SK-N-SH treated with all-trans-retinoic acid at 6 μM for 48 hours (cell line): ENCODE data around the gene CCP110.

Experiments
- ATAC-seq: fragments of 200-7000 bp; cut with Tn5 transposase; 3 replicates; pipeline ENCODE4 v1.9.1; 2020; ENCODE audit warnings: mild to moderate bottlenecking, moderate library complexity
- ARNTL ChIP-seq: fragments of 450-650 bp; formaldehyde crosslinking; IDR thresholded peaks from 2 replicates; pipeline ENCODE4 v1.5.0; 2020; ENCODE audit warnings: low read depth, mild to moderate bottlenecking, moderate library complexity, borderline replicate concordance
- BACH2 ChIP-seq: fragments of 250-450 bp; sonication (Bioruptor Pico); IDR thresholded peaks from 2 replicates; pipeline ENCODE4 v1.9.0; 2021; ENCODE audit warnings: mild to moderate bottlenecking, borderline replicate concordance
- CREB5 ChIP-seq: fragments of 250-450 bp; sonication (Bioruptor Pico); IDR thresholded peaks from 2 replicates; pipeline ENCODE4 v1.5.1; 2020; ENCODE audit warnings: low read depth, mild to moderate bottlenecking, moderate library complexity
- CSDC2 ChIP-seq: fragments of 250-450 bp; sonication (Bioruptor Pico); IDR thresholded peaks from 2 replicates; pipeline ENCODE4 v1.5.0; 2020; ENCODE audit warnings: mild to moderate bottlenecking, moderate library complexity
- CSRNP3 ChIP-seq: fragments of 250-450 bp; sonication (Bioruptor Pico); IDR thresholded peaks from 2 replicates; pipeline ENCODE4 v1.5.1; 2021; ENCODE audit warnings: mild to moderate bottlenecking, moderate library complexity
- GLIS3 ChIP-seq: fragments of 250-450 bp; sonication (Bioruptor Pico); IDR thresholded peaks from 2 replicates; pipeline ENCODE4 v1.5.0; 2020; ENCODE audit warnings: mild to moderate bottlenecking, moderate library complexity
- OSR1 ChIP-seq: fragments of 250-450 bp; sonication (Bioruptor Pico); IDR thresholded peaks from 2 replicates; pipeline ENCODE4 v1.8.0; 2022; ENCODE audit warnings: moderate library complexity, mild to moderate bottlenecking, inconsistent platforms
- PATZ1 ChIP-seq: fragments of 250-450 bp; sonication (Bioruptor Pico); IDR thresholded peaks from 2 replicates; pipeline ENCODE4 v1.8.0; 2020; ENCODE audit warnings: mild to moderate bottlenecking, moderate library complexity, borderline replicate concordance
- POU6F1 ChIP-seq: fragments of 250-450 bp; sonication (Bioruptor Pico); IDR thresholded peaks from 2 replicates; pipeline ENCODE4 v1.8.0; 2021; ENCODE audit warnings: low read depth, mild to moderate bottlenecking, moderate library complexity, borderline replicate concordance
- RARB ChIP-seq: fragments of 250-450 bp; sonication (Bioruptor Pico); IDR thresholded peaks from 2 replicates; pipeline ENCODE4 v1.8.0; 2021; ENCODE audit warnings: mild to moderate bottlenecking, moderate library complexity
- SNAI2 ChIP-seq: fragments of 250-450 bp; sonication (Bioruptor Pico); IDR thresholded peaks from 2 replicates; pipeline ENCODE4 v1.5.0; 2020; ENCODE audit warnings: mild to moderate bottlenecking, moderate library complexity
- TCF4 ChIP-seq: fragments of 250-450 bp; sonication (Bioruptor Pico); IDR thresholded peaks from 2 replicates; pipeline ENCODE4 v1.8.0; 2021; ENCODE audit warnings: mild to moderate bottlenecking, moderate library complexity, borderline replicate concordance
- TOX ChIP-seq: fragments of 250-450 bp; sonication (Bioruptor Pico); IDR thresholded peaks from 2 replicates; pipeline ENCODE4 v1.8.0; 2021; ENCODE audit warnings: mild to moderate bottlenecking, moderate library complexity, borderline replicate concordance
- TSHZ2 ChIP-seq: fragments of 250-450 bp; sonication (Bioruptor Pico); IDR thresholded peaks from 2 replicates; pipeline ENCODE4 v1.5.0; 2020; ENCODE audit warnings: mild to moderate bottlenecking, moderate library complexity
- ZC3H10 ChIP-seq: fragments of 250-450 bp; sonication (Bioruptor Pico); IDR thresholded peaks from 2 replicates; pipeline ENCODE4 v1.5.1; 2021; ENCODE audit warnings: mild to moderate bottlenecking, moderate library complexity
- ZFP3 ChIP-seq: fragments of 250-450 bp; sonication (Bioruptor Pico); IDR thresholded peaks from 2 replicates; pipeline ENCODE4 v1.5.0; 2020; ENCODE audit warnings: mild to moderate bottlenecking, moderate library complexity
- ZFP30 ChIP-seq: fragments of 450-650 bp; formaldehyde crosslinking; IDR thresholded peaks from 2 replicates; pipeline ENCODE4 v1.5.0; 2022; ENCODE audit warnings: mild to moderate bottlenecking, moderate library complexity
- ZNF565 ChIP-seq: fragments of 450-650 bp; formaldehyde crosslinking; conservative IDR thresholded peaks from 2 replicates; pipeline ENCODE4 v1.5.0; 2020; ENCODE audit warnings: low read depth, mild to moderate bottlenecking, moderate library complexity
- ZNF70 ChIP-seq: fragments of 450-650 bp; formaldehyde crosslinking; IDR thresholded peaks from 2 replicates; pipeline ENCODE4 v1.5.0; 2020; ENCODE audit warnings: mild to moderate bottlenecking, moderate library complexity
- ZNF8 ChIP-seq: fragments of 450-650 bp; formaldehyde crosslinking; IDR thresholded peaks from 2 replicates; pipeline ENCODE4 v1.5.0; 2020; ENCODE audit warnings: mild to moderate bottlenecking, moderate library complexity

Gene CCP110

GRCh38 chr16:19589106-19589505, 65.4 kb downstream of the CCP110 start:
- ATAC-seq: no peak
- TF ChIP-seq CREB5 (CRISPR knock-in tag): no peak
- TF ChIP-seq ZNF70 (CRISPR knock-in tag): no peak
- no peak for TF ChIP-seq ARNTL (CRISPR knock-in tag)
- TF ChIP-seq CSDC2 (CRISPR knock-in tag): no peak
- no peak for TF ChIP-seq RARB (CRISPR knock-in tag)
- TF ChIP-seq ZFP30 (CRISPR knock-in tag): no peak
- TF ChIP-seq OSR1 (CRISPR knock-in tag): no peak
- TF ChIP-seq SNAI2 (CRISPR knock-in tag): no peak
- no peak for TF ChIP-seq TCF4
- no peak for TF ChIP-seq PATZ1 (CRISPR knock-in tag)
- no peak for TF ChIP-seq TSHZ2 (CRISPR knock-in tag)

- TF ChIP-seq ZNF565 (CRISPR knock-in tag): no peak
- no peak for TF ChIP-seq GLIS3 (CRISPR knock-in tag)
- no peak for TF ChIP-seq PATZ1 (CRISPR knock-in tag)
- no peak for TF ChIP-seq ZFP3 (CRISPR knock-in tag)
- no peak for TF ChIP-seq BACH2 (CRISPR knock-in tag)
- no peak for TF ChIP-seq ZNF8 (CRISPR knock-in tag)
- TF ChIP-seq CSDC2 (CRISPR knock-in tag): no peak
- no peak for TF ChIP-seq ARNTL (CRISPR knock-in tag)
- TF ChIP-seq CREB5 (CRISPR knock-in tag): no peak
- no peak for TF ChIP-seq POU6F1 (CRISPR knock-in tag)
- no peak for TF ChIP-seq ZFP30 (CRISPR knock-in tag)
- TF ChIP-seq, all 23 proteins: peak for 0
- ATAC-seq: no peak
Measured at GRCh38 chr16:19589771-19590302, 66.1 kb downstream of the CCP110 start.

GRCh38 chr16:19595043-19595767, 71.5 kb downstream of the CCP110 start:
- peak; percentile 99 for ATAC-seq
- TF ChIP-seq ZC3H10 (CRISPR knock-in tag): no peak
- TF ChIP-seq OSR1 (CRISPR knock-in tag): no peak
- no peak for TF ChIP-seq TOX (CRISPR knock-in tag)
- no peak for TF ChIP-seq SNAI2 (CRISPR knock-in tag)
- TF ChIP-seq CSRNP3 (CRISPR knock-in tag): no peak
- no peak for TF ChIP-seq ARNTL (CRISPR knock-in tag)
- TF ChIP-seq GLIS3 (CRISPR knock-in tag): no peak
- no peak for TF ChIP-seq TCF4
- TF ChIP-seq ZFP30 (CRISPR knock-in tag): no peak
- TF ChIP-seq CREB5 (CRISPR knock-in tag): no peak
- TF ChIP-seq RARB (CRISPR knock-in tag): no peak
